GM21723 (cell line): ENCODE results near the gene CFAP43.

Experiments
- ATAC-seq: cut with Tn5 transposase; IDR thresholded peaks from one replicate; pipeline ENCODE4 v1.9.1; 2021; ENCODE audit warnings: mild to moderate bottlenecking, moderate library complexity; ENCODE audit not compliant: unreplicated experiment

Gene CFAP43

DNA sequence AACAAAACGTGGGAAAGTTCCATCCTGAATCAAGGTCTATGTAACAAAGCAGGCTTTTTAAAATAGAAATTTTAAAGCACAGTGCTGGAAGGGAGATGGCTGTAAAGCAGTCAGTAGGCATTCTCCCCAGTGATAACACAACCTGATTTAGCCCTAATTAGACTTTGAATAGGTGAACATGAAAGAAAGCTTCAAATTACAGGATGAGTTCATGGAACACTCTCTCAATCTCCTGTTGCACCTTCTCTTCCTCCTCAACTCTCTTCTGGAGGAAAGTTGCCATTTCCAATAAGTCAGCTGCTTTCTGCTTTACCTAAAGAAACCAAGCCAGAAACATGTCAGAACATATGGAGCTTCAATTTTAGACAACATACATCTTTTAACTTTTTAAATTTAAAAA is 90.1 kb downstream of the CFAP43 start:
- ATAC-seq: no peak

GRCh38 chr10:104139221-104139620 is 92.9 kb downstream of the CFAP43 start:
- no peak for ATAC-seq

GRCh38 chr10:104138131-104138530 is 94.0 kb downstream of the CFAP43 start:
- no peak for ATAC-seq

DNA sequence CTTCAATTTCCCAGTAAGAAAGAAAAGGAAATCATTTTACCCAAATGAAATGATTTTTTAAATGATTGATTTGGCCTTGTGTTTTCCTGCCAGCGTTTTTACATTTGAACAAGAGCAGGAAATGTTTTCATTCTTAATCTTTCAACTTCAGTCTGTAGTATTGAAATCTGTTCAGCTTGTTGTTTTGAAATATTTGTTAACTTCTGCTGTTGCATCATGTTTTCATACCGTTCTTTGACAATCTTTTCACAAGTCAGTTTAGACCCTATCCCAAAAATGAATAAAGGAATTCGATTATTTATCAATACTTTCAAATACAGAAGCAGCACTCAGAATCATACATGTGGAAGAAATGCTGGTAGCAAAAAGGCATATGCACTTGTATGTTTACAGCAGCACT is 102.1 kb downstream of the CFAP43 start:
- ATAC-seq: no peak

DNA sequence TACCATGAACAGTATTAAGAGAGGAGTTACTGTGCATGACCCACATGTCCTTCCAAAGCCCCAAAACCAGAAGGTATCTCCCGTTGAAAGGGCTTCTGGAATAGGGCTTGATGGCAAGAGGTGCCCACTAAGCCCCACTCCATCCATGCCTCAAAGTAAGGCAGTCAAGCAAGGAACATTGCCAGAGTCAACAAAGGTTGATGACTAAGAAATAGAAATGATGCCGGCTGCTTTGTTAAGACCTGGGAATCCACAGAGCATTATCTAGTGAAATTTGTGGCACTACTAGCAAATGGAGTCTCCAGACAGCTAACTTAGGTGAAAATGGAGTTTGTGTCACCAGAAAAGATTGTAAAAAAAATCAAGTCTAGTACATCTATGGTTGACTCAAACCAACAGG is 104.0 kb downstream of the CFAP43 start:
- no peak for ATAC-seq

- ATAC-seq: no peak
Observed at GRCh38 chr10:104127411-104127810, 104.8 kb downstream of the CFAP43 start.

GRCh38 chr10:104123397-104123796 is 108.8 kb downstream of the CFAP43 start:
- ATAC-seq: no peak

DNA sequence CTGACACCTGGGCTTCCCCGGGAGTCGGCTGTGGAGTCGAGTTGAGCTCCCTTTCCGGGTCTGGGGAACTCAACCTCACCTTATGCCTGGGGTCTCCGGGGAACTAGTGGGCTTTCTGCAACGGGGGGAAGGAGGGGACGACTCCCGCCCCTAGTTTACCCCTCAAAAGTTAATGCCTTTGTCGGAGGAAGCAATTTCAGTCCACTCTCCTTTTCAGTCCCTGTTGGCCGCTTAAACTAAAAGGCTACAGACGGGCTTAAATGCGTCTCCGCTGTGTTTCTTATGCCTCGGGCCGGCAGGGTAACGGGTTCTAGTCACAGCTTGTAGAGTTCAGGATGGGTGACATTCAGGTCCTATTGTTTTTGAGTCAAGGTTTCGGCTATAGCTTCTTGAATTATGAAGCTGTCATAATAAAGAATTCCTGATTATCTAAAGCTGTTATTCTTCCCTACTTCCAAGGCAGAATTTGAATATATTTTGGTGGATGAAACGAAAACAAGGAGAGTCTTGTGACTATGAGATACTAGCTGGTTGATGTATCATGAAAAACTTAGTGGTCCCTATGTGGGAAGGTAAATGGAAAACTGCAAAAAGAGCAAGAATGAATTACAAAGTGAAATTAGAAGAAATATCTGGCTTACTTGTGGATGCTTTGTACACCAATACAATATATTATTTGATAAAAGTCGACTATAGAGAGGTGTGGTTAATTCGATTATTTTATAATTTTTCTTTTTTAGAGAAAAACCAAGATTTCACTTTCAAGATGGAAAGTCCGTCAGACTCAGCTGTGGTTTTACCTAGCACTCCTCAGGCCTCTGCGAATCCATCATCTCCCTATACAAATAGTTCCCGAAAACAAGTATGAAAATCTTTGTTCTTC is 109.7 kb downstream of the CFAP43 start:
- ATAC-seq: no peak

DNA sequence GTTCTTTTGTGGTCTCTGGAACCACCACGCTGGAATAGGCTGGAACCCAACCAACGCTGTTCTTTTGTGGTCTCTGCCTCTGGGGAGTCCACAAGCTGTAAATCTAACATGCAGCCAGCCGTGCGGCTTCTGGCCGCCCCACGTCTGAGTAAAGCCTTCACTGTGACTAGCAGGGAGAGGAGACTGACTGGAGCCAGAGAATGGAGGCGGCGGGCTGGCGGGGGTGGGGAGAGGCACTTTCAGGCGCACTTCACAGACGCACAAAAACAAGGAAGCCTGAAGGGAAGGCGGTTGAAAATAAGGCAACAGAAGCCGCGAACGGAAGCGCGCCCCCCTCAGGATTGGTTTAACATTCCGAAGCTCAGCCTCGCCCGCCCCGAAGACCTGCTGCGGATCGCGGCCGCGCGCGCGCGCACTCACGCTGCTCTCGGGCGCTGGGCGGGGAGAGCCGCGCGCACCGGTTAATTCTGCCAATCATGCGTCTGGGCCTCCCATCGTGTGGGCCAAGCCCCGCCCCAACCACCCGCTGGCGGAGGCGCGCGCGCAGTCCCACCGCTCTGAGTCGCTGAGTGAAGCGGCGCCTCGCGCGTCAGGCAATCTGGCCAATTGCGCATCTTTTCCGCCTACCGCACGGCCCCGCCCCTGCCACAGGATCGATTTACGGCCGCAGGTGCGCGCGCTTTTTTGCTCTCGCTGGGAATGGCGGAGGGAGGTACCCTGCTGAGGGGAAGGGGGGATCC is 110.5 kb downstream of the CFAP43 start, which contains the start of gene SFR1:
Gene SFR1, plus strand, starts transcription at position 687 of the 740 bp plus-strand sequence. Its CDS starts 13 bp downstream, at position 700.
- peak; percentile 92 for ATAC-seq

DNA sequence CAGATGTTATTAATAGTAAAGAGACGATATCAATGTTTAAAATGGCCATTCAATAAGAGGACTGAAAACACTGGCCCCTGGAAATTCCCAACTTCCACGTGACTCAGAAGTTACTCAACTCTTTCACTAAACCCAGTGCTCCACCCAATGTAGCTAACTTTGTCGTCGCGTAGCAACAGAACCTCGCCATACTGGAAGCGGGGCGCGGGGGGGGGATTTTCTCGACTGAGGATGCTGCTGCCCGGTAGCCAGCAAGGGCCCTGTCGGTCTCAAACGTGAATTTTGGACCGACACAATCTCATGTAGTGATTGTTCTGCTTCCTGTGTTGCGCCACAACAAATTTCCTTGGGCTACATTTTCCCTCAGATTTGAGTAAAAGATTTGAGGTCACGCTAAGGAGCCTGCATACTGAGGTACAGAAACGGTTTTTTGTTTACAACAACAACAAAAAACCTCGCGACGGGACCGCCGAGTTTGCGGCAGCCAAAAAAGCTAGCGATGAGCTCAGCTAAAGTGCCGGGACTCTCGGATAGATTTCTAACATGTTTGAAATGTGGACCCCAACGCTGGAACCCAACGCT is 111.2 kb downstream of the CFAP43 start:
- ATAC-seq: peak; percentile 38

DNA sequence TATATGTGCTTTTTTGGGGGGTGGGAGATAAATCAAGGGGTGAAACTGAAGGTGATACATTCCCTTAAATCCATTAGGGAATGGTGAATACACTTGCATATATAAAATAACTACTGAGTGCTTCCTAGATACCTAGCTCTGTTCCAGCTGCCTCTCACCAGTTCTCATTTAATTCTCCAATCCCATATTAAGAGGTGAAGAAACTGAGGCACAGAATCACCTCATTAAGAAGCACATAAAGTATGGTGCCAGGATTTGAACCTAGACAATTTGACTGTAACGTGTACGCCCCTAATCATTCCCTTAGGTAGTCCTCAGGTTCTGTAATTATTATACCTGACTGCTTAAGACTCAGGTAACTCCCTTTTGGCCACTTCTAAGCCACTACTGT is 111.7 kb downstream of the CFAP43 start:
- ATAC-seq: no peak

DNA sequence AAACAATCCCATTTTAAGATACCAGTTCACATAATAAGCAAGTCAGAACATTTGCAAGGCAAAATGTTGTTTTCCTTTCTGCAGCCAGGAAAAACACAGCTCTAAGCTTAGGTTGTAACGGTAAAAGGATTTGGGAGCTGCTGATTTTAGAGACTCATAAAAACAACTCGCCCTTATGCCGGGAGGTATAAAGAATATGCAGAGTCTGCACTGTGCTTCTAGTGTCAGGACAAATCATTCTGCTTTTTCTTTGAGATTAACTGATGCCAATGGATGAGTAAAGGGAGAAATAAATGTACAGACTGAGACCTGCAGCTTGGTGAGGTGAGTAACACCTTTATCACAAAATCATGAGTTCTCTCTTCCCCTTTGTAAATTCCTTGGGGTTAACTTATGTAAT is 112.2 kb downstream of the CFAP43 start:
- ATAC-seq: no peak

GRCh38 chr10:104117839-104118323 is 114.3 kb downstream of the CFAP43 start:
- ATAC-seq: no peak

DNA sequence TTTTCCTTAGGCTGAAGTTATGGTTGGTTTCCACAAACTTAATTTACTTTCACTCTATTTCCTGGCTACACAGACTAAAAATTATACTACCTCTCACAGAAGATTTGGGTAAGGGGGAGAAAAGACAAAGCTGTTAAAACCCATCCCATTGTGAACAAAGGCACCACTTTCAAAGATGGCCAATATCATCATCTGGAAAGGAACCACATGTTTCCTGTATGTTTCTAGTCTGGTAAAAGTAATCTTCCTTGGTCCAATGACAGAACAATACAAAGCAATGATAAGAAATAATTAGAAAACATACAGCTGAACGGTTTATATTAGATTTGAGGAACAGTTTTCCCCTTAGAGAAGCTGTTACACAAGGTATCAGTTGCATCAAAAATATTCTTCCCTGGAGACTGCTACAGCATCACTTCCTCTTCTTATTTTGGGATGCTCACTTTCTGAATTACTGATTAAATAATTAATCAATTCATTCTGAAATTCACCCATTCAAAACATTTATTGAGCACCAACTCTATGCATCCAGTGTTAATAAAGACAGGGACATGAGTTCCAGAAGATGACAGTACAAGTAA is 118.7 kb downstream of the CFAP43 start:
- no peak for ATAC-seq

DNA sequence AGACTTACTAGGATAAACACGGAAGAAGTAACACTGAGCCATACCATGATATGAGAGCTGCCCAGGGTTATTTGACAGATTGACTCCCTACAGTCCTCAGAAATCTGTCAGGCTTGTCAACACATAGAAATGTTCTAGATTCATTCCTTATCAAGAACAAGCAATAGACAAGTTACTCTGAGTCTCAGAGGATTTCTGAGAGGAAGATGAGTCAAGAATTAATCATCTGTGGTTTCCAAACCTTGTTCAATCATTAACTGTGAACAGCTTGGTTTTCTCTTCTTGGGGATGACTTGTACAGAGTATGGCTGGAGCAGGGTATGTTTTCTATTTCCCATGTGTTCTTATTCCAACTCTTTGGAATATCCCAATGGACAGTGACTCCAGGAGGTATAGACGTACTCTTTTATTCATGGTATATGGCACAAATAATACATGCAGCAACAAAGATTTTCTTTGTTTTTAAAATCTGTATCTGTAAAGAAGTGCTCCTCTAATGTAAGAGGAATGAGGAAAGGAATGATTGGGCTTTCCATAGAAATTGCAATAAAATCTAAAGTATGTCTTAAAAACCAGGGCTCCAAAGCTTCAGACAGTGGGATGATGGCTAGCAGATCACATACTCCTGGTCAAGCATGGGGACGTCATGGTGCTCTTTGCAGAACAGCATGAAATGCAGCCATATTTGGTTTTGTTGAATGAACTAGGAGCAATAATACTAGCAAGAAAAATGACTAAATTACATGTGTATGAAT is 122.1 kb downstream of the CFAP43 start:
- ATAC-seq: no peak

DNA sequence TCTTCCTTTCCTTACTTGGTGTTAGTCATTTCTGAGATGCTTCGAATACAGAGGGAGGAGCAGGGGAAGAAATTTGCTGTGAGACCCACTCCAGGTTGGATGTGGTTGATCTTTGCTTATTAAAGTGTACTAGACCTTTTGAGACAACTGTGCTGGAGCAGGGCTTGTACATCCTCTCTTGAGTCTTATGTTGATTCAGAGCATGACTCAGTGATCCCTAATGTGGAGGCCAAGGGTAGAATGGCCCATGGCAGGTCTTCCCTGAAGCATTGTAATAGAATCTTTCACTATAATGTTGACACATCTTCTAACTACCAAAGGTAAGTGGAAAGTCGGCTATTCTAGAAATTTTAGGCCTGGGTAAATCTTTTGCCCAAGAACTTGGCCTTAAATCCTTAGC is 127.2 kb downstream of the CFAP43 start:
- peak; percentile 22 for ATAC-seq

- ATAC-seq: peak; percentile 55
Observed at GRCh38 chr10:104104418-104104817, 127.7 kb downstream of the CFAP43 start.

- ATAC-seq: peak; percentile 73
Observed at GRCh38 chr10:104103956-104104355, 128.2 kb downstream of the CFAP43 start.

- ATAC-seq: no peak
Observed at GRCh38 chr10:104101902-104102301, 130.3 kb downstream of the CFAP43 start.

GRCh38 chr10:104100795-104101194 is 131.4 kb downstream of the CFAP43 start:
- no peak for ATAC-seq
